RPMI7951 (cell line): ENCODE results near the gene GGTLC2. TPM values are rescaled to one million over a fixed set of nuclear protein-coding genes. Genes with fewer than 3 reads are reported as not detected.
A peak's percentile ranks its signal among the peaks of the same experiment; 100 is the strongest.
"Not testable (repeated sequence)": the region's sequence is repeated elsewhere in the genome, so short reads cannot be mapped to it uniquely, and the experiment has no call there.

Experiments used
- DNase-seq: peaks from one replicate; pipeline ENCODE4 v3.0.0-alpha.2; 2012; ENCODE audit warnings: low read depth
- total RNA-seq: library from RNA; depleted of rRNA; stranded (reverse); fragments of >200 nt; shearing (Covaris generic); gene quantifications from 2 replicates; pipeline ENCODE4 v1.2.3, GENCODE V29; 2014

GGTLC2 gene
- total RNA-seq, 1 experiment from 2014 or later = not detected

GRCh38 chr22:22669093-22669492, 24.7 kb downstream of the GGTLC2 start:
- no peak for DNase-seq

DNA sequence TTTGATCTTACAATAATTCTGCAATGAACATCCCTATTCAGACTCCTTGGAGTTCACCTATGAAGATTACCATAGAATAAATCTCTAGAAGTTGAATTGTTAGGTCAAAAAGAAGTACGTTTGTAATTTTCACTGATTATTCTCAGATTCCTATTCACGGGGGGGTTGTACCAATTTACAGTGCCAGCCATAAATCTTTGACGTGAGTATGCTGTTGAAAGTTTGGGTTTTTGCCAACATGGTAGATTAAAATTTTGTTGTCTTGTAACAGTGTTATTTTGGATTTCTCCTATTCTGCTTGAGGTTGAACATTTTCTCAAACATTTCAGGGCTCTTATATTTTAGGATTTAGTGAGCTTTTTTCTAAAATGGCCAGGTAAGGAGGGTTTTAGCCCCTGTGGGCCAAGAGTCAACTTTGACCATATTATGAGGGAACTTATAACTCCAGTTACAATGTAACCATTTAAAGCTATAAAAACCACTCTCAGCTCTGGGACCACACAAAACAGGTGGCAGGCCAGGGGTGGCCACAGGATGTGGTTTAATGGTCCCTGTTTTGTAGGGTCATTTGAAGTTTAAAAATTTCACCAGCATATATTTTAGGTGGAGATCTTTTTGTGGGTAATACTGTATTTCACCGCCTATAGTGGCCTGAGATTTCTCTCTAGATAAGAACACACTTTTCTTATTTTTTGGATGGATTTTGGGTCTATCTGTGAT, 25.8 kb downstream of the GGTLC2 start:
- no peak for DNase-seq

DNA sequence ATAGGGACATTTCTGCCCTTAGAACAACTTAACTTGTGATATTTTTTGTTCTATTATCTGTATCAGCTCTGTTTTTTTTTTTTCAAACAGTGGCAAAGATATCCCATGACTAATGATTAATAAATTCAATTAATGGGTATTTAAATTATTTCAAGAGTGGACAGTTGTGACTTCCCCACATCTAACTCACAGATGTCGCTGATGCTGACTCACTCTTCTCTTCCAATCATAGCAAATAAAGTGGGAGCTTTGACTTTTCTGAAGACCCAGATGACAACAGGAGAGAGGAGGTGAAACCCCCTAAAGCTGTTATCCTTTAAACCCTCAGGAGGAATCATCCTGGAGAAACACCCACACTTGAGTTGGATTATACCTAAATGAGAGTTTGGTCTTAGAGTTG, 27.1 kb downstream of the GGTLC2 start:
- no peak for DNase-seq

GRCh38 chr22:22673099-22673498, 28.7 kb downstream of the GGTLC2 start:
- no peak for DNase-seq

DNA sequence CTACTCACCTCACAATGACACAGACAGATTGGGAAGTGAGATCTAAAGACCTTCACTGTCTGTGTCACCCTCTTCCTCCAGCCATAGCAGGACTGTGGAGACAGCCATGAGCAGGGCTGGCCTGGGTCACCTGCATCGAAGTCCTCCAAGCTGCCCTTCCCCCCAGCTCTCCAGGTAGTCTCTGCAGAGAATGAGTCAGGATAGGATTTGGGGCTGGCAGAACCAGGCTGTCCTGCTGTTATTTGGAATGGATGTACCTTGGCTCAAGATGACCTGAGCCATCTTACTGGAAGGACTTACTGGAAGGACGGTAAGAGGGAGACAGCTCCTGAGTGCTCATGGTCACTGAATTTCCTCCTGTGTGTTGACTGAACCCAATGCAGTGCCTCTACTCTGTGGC, 29.2 kb downstream of the GGTLC2 start:
- no peak for DNase-seq

- no peak for DNase-seq
These were observed 30.1 kb downstream of the GGTLC2 start for GRCh38 chr22:22674467-22674866.

GRCh38 chr22:22678970-22679369, 34.6 kb downstream of the GGTLC2 start:
- DNase-seq = no peak

- DNase-seq = no peak
These were observed 36.0 kb downstream of the GGTLC2 start for GRCh38 chr22:22680396-22680795.

- no peak for DNase-seq
These were observed 36.9 kb downstream of the GGTLC2 start for GRCh38 chr22:22681221-22681739.

GRCh38 chr22:22682196-22682595, 37.8 kb downstream of the GGTLC2 start:
- DNase-seq = no peak

DNA sequence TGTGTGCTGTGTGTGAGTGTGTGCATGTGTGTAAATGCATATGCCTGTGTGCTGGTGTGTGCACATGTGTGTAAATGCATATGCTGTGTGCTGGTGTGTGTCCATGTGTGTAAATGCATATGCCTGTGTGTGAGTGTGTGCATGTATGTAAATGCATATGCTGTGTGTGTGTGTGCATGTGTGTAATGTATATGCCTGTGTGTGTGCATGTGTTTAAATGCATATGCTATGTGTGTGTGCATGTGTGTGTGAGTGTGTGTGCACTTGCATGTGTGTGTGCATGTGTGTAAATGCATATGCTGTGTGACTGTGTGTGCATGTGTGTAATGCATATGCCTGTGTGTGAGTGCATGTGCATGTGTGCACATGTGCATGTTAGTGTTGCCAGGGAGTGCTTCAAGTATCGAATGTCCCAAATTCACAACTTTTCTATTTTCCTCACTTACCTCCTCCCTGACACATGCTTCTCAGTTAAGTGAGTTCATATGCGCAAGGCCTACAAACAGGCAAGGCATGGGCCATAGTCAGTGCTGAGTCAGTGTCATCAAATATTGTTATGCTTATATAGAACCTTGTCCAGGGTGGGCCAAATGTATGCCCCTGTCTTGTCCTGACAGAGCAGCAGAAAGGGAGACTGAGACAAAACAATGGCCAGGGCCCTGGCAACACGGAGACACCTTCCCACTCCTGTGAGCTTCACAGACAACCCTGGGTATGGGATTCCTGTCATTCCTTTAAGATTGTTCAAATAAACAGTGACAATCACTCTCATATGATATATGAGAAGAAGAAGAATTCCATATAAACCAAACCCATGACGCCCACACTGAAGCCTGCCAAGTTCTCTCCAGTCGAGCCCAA, 38.6 kb downstream of the GGTLC2 start:
- no peak for DNase-seq

DNA sequence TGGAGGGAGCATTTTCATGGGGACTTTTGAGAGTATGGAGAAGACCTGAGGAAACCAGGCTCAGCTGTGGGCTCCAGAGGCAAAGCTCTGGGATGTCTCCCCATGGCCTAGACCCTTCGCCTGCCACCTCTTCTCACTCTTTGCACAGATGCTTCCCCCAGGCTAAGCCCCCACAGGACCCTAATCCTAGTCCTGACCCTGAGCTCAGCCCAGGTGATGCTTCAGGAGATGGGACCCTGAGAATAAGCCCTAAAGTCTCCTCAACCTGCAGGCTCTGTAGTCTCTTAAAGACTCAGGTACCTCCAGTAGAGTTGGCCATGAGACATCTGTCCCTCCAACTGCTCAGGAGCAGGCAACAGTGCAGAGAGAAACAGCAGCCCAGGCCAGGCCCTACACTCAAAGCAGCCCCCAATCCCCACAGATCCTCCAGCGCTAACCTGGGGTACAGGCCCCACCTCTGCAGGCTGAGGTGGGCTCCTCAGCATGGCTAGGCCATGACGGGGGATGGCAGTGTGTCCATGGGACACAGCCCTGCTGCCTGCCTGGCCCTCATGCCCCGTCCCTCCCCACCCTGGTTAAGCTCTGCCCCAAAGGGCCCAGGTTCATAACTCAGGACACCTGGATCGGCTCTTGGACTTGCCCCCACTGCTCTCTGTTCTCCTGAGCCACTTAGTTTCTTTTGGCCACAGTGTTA, 39.4 kb downstream of the GGTLC2 start:
- no peak for DNase-seq

DNA sequence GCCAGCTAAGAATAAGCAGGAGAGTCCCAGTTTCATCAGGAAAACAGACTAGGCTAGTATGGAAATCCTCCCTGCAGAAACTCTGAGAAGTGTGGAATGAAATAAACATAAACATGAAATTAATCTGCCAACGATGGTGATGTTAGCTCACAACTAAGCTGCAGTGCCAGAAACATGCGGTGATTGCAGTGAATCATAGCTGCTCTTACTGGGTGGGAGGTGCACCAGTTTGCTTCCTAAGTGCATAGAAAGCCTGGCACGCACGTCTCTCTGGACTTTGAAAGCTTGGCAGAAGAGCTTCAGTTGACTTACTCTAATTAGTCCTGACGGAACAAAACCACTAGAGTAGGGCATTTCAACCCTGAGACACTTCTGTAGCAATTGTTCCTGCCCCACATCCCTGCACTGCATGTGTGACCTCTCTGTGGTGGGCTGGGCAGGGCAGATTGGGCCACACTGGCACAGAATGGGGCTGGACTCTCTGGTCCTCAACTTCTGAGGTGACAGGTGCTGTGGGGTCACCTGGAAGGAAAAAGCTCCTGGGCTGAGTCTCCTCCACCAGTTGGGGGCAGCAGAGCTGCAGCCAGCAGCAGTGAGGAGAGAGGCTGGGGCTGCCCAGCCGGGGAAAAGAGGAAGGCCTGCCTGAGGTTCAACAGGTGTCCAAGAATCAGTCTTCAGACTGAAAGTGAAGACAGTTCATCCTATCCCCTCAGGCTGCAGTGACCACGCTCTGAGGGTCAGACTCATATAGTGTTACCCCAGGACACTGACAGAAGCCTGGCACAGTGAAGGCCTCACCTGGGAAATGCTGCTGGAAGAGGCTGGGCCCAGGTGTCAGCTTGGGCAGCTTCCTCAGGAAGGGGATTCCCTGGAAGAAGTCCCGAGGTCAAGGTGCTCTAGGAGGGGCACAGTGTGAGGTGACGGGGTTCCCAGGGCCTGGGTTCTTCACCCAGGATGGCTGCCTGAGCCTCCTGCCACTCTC, 40.5 kb downstream of the GGTLC2 start:
- peak; percentile 5 for DNase-seq

DNA sequence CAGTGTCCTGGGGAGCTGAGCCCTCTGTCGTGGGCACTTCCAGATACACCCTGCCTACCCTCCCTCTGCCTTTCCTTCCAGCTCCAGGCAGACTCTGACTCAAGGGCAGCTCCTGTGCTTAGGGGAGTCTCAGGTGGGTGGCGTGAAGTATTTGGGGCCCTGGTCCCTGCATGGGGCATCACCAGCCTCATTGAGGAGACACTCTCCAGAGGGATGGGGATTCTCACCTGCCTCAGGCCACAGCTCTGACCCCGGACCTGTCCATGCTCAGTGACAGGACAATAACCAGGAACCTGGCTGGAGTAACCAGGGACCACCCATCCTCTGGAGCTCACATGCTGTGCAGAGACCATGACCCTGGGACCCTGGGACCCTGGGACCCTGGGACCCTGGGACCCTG, 41.2 kb downstream of the GGTLC2 start:
- no peak for DNase-seq

DNA sequence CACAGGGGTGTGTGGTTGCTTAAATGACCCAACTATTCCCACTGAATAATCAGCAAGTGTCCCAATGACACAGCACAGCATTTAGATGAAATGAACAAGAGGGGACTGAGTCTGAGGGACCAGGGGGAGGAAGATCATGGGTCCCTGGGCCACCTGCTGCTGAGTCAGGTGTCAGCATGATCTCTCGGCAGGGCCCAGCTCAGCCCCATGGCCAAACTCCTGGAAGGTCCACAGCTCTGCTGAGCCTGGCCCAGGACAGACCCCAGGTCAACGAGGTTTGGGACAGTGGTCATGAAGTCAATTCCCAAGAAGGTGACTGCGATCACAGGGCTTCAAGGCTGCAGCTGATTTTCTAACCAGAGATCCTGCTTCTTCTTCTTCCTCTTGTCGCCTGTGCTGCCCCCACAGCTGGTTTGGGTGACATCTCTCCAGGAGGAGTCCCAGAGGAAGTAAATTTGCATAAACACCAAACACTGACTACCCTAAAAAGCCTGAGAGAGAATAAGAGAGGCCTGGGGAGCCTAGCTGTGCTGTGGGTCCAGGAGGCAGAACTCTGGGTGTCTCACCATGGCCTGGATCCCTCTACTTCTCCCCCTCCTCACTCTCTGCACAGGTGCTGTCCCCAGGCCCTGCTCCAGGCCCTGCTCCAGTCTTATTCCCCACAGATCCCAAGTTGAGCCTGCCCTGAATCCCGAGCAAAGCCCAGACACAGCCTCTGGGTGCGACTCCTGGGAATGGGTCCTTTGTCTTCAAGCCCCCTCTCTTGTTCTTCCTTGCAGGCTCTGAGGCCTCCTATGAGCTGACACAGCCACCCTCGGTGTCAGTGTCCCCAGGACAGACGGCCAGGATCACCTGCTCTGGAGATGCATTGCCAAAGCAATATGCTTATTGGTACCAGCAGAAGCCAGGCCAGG, 42.0 kb downstream of the GGTLC2 start:
- not testable (repeated sequence) for DNase-seq

GRCh38 chr22:22687638-22688500, 43.5 kb downstream of the GGTLC2 start:
- DNase-seq = peak; percentile 39

- DNase-seq = no peak
These were observed 45.4 kb downstream of the GGTLC2 start for GRCh38 chr22:22689621-22690345.

GRCh38 chr22:22691055-22691454, 46.6 kb downstream of the GGTLC2 start:
- DNase-seq = no peak
